NCI-H1092 treated with DMSO at 0.1 percent for 48 hours (cell line): Measurements from ENCODE around the gene CSF3R.
"Not testable (repeated sequence)": the region's sequence is repeated elsewhere in the genome, so short reads cannot be mapped to it uniquely, and the experiment has no call there.

Source experiments
- DNase-seq: peaks from one replicate; lab custom pipeline; 2025; lab: John Stamatoyannopoulos, UW

CSF3R gene

GRCh38 chr1:36481771-36482723 lies 666 bp downstream of the CSF3R start:
- DNase-seq, result no peak

DNA sequence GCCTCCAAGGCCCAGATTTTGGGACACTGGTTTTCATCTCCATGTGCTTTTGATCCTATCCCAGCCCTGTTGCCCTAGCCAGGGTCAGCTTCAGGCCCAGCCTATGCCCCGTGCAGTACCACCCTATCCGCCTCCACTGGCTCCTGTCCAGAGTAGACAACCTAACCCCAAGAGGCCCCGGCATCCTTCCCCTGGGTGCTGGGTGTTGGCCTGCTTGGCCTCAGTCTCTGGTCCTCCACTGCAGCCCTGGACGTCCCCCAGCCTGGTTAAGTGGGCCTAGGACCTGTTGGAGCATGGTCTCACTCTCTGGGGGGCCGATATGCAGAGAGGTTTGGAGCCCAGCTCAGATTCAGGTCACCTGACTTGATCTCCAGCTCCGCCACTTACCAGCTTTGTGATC lies 1.6 kb downstream of the CSF3R start:
- no peak for DNase-seq

DNA sequence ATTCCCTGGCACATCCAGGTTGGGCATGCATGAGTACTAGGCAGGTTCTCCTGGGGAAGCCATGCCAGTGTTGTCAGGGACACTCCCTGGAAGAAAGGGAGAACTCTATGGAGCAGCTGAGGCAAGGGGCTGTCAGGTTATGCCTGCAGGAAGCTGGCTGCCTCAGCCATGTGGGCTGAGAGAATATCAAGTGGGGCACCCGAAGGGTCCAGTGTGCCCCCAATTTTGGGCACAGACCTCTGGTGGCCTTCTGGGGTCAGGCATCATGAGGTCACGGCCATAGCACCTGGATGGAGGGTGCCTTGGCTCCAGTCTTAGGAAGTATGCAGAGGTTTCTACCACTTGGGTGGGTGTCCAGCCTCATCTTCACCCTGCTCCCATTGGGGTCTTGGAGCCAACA lies 2.6 kb downstream of the CSF3R start:
- DNase-seq, result no peak

DNA sequence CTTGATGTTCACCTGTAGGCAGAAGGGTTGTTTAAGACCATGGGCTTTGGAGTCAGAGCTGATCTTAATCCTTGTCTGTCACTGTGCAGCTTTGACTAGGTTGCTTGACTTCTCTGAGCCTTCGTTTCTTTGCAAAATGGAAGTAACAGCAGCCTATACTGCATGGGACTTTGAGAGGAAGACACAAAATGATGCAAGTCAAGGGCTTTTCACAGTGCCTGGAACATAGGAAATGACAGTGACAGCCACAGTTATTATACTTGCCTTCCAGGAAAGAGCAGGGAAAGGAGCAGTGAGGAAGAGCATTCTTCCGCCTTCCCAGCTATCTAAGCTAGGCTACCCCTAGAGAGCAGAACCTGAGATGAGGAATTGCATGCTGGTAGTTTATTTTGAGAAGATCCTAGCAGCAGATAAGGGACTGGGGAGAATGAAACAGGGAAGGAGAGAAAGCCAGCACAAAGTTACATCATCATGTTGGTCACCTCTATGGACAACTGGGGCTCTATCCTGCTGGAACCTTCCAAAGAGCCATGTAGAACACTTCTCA lies 3.1 kb downstream of the CSF3R start:
- no peak for DNase-seq

DNA sequence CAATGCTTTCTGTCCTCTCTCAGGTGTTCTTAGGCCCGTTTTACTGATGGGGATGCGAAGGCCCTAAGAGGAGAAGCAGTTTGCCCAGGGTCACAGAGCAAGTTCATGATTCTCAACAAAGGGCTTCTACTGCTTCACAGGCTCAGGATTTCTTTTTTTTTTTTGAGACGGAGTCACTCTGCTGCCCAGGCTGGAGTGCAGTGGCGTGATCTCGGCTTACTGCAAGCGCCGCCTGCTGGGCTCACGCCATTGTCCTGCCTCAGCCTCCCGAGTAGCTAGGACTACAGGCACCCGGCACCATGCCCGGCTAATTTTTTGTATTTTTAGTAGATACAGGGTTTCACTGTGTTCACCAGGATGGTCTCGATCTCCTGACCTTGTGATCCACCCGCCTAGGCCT lies 5.1 kb downstream of the CSF3R start:
- not testable (repeated sequence) for DNase-seq

- DNase-seq, result no peak
Observed at GRCh38 chr1:36476945-36477344, 5.8 kb downstream of the CSF3R start.

GRCh38 chr1:36475910-36476604 lies 6.7 kb downstream of the CSF3R start:
- DNase-seq, result no peak

GRCh38 chr1:36475341-36475740 lies 7.4 kb downstream of the CSF3R start:
- DNase-seq, result no peak

DNA sequence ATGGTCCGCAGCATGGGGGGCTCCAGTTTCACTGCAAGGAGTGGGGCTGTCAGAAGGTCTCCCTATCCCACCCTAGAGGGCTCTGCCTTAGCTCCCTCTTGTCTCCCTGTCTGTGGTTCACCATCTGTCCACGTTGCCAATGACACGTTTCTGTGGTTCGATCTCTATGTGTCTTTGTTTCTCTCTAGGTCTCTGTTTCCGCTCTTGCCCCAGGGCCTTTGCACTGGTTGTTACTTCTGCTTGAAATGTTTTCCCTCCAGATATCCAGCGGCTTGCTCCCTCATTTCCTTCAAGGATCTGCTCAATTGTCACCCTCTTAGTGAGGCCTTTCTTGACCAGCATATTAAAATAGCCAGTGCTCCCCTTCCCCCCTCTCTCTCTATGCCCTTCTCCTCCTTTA lies 10.1 kb downstream of the CSF3R start:
- no peak for DNase-seq

GRCh38 chr1:36471830-36472641 lies 10.7 kb downstream of the CSF3R start:
- no peak for DNase-seq

GRCh38 chr1:36469163-36469562 lies 13.6 kb downstream of the CSF3R start:
- DNase-seq, result no peak

DNA sequence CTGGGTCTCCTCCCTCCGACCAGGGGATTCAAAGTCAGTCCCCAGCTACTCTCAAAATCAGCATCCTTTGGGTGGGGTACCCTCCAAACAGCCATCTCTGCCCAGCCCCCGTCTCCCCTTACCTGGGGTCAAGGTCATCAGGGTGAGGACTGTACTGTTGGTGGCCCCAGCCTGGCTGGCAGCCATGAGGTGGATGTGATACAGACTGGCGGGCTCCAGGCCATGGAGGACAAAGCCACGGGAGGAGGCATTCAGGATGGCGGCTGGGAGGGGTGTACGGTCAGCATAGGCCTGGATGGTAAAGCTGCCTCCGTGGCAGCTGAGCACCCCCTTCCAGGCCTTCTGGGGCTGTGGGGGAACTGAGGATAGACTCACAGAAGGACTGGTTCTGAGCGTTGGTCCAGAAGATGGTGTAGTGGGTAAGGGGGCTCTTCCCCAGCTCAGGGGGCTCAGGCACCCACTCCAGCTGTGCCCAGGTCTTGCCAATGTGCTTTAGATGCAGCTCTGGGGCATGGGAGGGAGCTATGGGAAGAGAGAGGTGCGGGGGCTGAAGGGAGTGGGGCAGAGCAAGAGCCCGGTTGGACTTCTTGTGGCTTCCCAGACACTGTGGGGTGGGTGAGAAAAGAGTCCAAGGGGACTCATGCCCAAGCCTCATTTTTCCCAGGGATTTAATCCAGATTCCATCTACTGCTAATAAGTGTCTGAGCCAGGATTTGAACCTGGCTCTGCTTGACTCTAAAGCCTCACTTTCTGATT lies 14.8 kb downstream of the CSF3R start:
- no peak for DNase-seq

DNA sequence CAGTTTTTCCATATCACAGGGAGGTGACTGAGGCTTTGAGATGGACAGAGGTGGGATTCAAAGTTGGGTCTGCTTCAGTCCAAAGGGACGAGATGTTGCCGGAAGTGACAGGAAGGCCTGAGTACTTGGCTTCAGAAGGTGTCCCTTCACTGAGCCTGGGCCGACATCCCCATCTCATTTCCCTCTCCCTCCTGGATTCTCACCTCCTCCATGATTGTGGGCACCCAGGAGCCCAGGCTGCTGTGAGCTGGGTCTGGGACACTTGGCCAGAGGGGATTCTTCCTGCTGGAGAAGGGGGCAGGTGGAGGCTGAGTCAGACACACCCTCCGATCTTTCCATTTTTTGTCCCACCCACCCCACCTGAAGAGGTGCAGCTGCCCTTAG lies 15.7 kb downstream of the CSF3R start:
- DNase-seq, result no peak

DNA sequence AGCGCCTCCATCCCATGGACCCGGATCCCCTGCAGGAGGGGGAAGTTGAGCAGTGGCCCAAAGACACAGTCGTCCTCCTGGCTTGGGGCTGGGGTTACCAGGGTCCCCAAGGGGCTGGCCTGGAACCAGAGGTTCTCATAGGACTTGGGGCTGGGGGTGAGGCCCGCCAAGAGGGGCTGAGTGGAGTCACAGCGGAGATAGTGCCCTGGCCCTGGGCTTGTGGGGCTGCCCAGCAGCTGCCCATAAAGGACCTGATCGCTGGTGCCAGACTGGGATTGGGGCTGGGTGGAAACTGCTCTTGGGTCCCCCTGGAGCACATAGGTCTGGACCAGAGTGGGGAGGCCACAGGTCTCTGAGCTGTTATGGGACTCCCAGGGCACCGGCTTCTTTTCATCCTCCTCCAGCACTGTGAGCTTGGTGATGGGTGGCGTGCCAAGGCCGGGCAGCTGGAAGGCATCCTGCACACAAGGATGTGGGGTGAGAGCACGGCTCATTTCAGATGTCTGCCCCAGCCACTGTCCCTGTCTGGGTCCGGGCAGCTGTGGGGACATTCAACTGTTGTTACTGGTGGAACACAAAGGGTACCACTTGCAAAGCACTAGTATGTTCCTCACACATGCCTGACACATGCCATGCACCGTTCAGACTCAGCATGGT lies 16.2 kb downstream of the CSF3R start:
- no peak for DNase-seq

DNA sequence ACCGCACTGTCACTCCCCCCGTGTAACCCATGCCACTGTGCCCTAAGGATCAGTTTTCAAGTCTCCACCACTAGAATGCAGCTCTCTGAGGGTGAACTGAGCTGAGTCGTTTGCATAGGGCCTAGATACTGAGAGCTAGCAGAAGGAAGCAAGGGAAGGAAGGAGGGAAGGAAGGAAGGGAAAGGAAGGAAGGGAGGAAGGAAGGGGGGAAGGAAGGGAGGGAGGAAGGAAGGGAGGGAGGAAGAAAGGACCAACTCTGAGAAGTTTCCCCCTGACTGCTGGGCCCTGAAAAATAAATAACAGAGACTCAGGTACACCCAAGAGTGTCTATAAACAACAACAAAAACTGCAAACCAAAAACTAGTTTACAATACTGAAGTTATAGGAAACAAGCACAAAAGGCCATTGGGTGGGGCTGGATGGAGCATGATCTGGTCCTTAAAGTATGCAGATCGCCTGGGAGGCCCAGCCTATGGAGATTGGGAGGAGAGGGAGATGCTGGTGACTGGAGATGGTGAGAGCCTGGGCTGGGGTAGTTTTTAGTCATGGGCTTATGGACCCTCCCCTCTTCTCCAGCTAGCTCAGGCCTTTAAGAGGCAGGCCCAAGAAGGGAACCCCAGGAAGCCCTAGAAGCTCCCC lies 16.9 kb downstream of the CSF3R start:
- no peak for DNase-seq

GRCh38 chr1:36464605-36465393 lies 17.9 kb downstream of the CSF3R start:
- DNase-seq, result no peak

DNA sequence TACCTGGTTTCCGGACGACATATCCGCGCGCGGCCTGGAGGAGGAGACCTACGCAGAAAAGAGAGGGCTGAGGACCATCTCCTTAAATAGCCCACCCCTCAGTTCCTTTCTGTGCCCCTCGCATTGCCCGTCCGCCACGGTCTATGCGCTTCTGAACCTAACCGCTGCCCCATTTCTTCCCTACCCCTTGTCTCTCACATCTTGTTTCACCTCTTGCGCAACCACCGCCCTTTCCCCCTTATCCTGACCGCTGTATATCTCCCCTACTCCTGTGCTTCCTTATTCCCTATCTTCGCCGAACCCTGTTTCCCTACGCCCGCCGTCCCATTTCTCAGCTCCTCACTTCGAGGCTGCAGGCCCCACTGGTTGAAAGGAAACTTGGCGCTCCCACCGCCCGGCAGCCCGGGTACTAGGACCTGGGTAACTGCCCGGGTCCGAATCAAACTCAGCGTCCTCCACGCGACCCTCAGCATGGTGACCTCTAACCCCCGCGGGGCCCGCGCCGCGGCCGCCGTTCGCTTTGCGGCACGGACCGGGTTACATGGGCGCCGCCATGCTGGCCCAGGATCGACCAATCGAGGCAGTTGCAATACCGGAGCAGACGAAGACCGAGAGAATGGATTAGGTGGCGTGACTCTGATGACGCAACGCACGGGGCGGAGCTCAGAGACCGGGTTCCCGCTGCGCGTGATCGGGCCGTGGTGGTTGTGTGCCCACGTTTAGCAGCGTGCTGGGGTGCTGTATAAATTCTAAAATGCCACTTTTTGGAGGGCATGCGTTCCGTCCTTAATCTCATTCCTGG lies 18.7 kb downstream of the CSF3R start, which contains the start of gene MRPS15:
MRPS15 (minus strand) TSS at position 582 of the 802 bp plus-strand sequence; CDS start at position 473, 109 bp downstream.
- DNase-seq, result peak; percentile 97

- DNase-seq, result no peak
Observed at GRCh38 chr1:36463463-36463802, 19.3 kb downstream of the CSF3R start.

DNA sequence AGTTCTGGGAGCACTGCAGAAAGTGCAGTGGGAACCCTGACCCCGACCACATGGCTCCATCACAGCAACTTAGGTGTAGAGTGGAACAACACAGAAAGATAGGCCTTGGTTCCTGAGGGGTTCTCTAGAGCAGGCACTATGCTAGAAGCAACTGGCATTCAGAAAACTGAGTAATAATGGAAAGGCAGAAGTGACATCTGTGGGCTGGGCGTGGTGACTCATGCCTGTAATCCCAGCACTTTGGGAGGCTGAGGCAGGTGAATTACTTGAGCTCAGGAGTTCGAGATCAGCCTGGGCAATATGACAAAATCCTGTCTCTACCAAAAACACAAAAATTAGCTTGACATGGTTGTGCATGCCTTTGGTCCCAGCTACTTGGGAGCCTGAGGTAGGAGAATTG lies 23.8 kb downstream of the CSF3R start:
- no peak for DNase-seq
